ENCODE data around the gene AKNA.

The AKNA gene

DNA sequence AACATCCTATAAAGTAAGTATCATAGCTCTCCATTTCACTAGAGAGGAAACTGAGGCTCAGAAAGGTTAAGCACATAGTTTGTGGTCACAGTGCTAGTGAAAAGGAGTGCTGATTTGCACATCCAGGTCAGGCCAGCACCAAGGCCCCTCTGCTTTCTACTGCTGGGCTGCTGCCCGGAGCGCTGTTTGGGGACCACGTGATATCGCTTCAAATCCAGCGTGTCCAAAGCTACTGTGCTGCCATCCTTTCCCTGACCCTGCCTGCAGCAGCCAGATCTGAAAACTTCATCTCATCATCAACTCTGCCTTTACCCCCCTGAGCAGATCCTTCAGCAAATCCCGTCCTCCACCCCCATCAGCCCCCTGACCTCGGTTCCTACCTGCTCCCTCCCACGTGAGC is 40.7 kb upstream of the AKNA start:
- H3K27ac ChIP-seq (ENCODE audit: insufficient read depth, low read depth, low read length, poor library complexity, severe bottlenecking): no peak overlapping the region
- H3K9me3 ChIP-seq (ENCODE audit: control insufficient read depth, low read length): no peaks in the 10 kb centered on the region
- no peaks in the 10 kb centered on the region for H3K36me3 ChIP-seq (ENCODE audit: control insufficient read depth, insufficient read depth, low read length)
- no peak overlapping the region for H3K4me3 ChIP-seq (ENCODE audit: insufficient read depth, low read depth, low read length)
- H3K27me3 ChIP-seq (ENCODE audit: control insufficient read depth, insufficient read depth, low read length, poor library complexity, severe bottlenecking): no peaks in the 10 kb centered on the region
- 91 to 94% methylated on average over 8 of the region's 8 CpGs for WGBS, 2 experiments
- no peaks in the 10 kb centered on the region for H3K4me1 ChIP-seq (ENCODE audit: control insufficient read depth, insufficient read depth, low read length)

DNA sequence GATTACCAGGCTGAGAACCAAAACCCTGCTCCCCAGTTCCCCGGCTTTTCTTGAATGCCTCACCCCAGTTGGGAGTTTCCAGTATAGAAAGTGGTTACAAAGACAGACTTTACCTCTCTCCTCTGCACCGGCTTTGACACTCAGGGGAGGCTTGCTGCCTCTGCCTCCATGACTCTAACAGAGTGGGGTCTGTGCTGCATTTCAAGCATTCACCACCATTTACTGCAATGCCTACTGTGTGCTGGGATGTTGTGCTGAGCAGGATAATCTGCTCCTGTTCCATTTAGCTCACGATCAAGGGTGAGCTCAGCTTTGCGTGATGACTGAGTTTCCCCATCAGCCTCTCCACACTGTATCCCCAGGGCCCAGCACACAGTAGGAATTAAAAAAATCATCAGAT is 39.9 kb upstream of the AKNA start:
- no peaks in the 10 kb centered on the region for H3K36me3 ChIP-seq (ENCODE audit: control insufficient read depth, insufficient read depth, low read length)
- H3K27ac ChIP-seq (ENCODE audit: insufficient read depth, low read depth, low read length, poor library complexity, severe bottlenecking): no peak overlapping the region
- H3K4me3 ChIP-seq (ENCODE audit: insufficient read depth, low read depth, low read length): no peak overlapping the region
- no peaks in the 10 kb centered on the region for H3K27me3 ChIP-seq (ENCODE audit: control insufficient read depth, insufficient read depth, low read length, poor library complexity, severe bottlenecking)
- WGBS, 2 experiments: 89 to 90% methylated on average over 4 of the region's 4 CpGs
- H3K9me3 ChIP-seq (ENCODE audit: control insufficient read depth, low read length): no peaks in the 10 kb centered on the region
- no peaks in the 10 kb centered on the region for H3K4me1 ChIP-seq (ENCODE audit: control insufficient read depth, insufficient read depth, low read length)

DNA sequence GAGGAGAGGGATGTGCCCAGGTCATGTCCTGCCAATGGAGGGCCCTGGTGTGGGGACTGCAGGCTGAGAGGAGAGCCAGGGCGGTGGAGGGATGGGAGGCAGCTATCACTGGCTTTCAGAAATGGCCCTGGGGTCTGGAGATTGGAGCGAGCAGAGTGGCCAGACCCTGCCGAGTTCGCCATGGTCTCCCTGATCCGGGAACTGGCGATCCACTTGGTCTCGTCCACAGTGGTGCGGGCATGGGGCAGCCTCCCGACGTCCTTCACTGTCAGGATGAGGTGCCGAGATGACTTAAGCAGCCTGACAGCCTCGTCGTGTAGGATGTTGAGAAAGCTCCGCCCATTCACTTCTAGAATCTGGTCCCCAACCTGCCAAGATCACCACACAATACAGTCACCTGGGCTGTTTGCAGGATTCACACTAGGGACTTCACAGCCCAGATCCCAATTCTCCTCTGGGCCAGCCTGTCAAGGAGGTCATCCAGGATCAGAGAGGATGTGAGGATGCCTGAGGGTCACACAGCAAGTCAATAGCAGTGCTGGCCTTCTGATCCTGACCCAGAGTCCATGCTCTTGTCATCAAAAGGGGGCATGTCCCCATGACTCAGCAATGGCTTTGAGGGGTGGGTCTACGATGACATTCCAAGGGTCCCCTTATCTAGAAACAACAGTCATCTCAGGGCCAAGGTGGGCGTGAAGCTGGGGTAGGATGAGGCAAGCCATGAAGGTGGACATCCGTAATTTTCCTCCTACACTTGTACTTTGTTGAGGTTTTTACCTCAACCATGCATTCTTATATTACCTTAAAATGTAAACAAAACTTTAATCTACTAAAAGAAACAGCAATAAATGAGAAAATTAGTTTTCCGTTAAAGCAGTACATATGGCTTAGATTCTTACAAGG is 38.5 kb upstream of the AKNA start:
- WGBS, 2 experiments: 91 to 92% methylated on average over 18 of the region's 18 CpGs
- H3K27me3 ChIP-seq (ENCODE audit: control insufficient read depth, insufficient read depth, low read length, poor library complexity, severe bottlenecking): no peaks in the 10 kb centered on the region

GRCh38 chr9:114425126-114425525 is 37.3 kb upstream of the AKNA start:
- WGBS, 2 experiments: 89 to 91% methylated on average over 11 of the region's 11 CpGs
- Histone ChIP-seq H3K9me3 (ENCODE audit: control insufficient read depth, low read length) (no peaks in the 10 kb centered on the region), H3K4me1 (ENCODE audit: control insufficient read depth, insufficient read depth, low read length) (no peaks in the 10 kb centered on the region)

More for the DNA sequence above, 38.5 kb upstream of the AKNA start:
- H3K4me1 ChIP-seq (ENCODE audit: control insufficient read depth, insufficient read depth, low read length): no peaks in the 10 kb centered on the region
- H3K36me3 ChIP-seq (ENCODE audit: control insufficient read depth, insufficient read depth, low read length): no peaks in the 10 kb centered on the region
- no peaks in the 10 kb centered on the region for H3K9me3 ChIP-seq (ENCODE audit: control insufficient read depth, low read length)
- H3K4me3 ChIP-seq (ENCODE audit: insufficient read depth, low read depth, low read length): no peak overlapping the region
- no peak overlapping the region for H3K27ac ChIP-seq (ENCODE audit: insufficient read depth, low read depth, low read length, poor library complexity, severe bottlenecking)

GRCh38 chr9:114424126-114424525 is 36.3 kb upstream of the AKNA start:
- 90 to 92% methylated on average over 12 of the region's 12 CpGs for WGBS, 2 experiments
- no peaks in the 10 kb centered on the region for H3K36me3 ChIP-seq (ENCODE audit: control insufficient read depth, insufficient read depth, low read length)
- H3K27me3 ChIP-seq (ENCODE audit: control insufficient read depth, insufficient read depth, low read length, poor library complexity, severe bottlenecking): no peaks in the 10 kb centered on the region
- no peak overlapping the region for H3K27ac ChIP-seq (ENCODE audit: insufficient read depth, low read depth, low read length, poor library complexity, severe bottlenecking)
- H3K4me1 ChIP-seq (ENCODE audit: control insufficient read depth, insufficient read depth, low read length): no peaks in the 10 kb centered on the region
- H3K4me3 ChIP-seq (ENCODE audit: insufficient read depth, low read depth, low read length): no peak overlapping the region
- no peaks in the 10 kb centered on the region for H3K9me3 ChIP-seq (ENCODE audit: control insufficient read depth, low read length)

More at GRCh38 chr9:114425126-114425525, 37.3 kb upstream of the AKNA start:
- Histone ChIP-seq H3K27me3 (ENCODE audit: control insufficient read depth, insufficient read depth, low read length, poor library complexity, severe bottlenecking) (no peaks in the 10 kb centered on the region), H3K27ac (ENCODE audit: insufficient read depth, low read depth, low read length, poor library complexity, severe bottlenecking) (no peak overlapping the region), H3K4me3 (ENCODE audit: insufficient read depth, low read depth, low read length) (no peak overlapping the region), H3K36me3 (ENCODE audit: control insufficient read depth, insufficient read depth, low read length) (no peaks in the 10 kb centered on the region)

DNA sequence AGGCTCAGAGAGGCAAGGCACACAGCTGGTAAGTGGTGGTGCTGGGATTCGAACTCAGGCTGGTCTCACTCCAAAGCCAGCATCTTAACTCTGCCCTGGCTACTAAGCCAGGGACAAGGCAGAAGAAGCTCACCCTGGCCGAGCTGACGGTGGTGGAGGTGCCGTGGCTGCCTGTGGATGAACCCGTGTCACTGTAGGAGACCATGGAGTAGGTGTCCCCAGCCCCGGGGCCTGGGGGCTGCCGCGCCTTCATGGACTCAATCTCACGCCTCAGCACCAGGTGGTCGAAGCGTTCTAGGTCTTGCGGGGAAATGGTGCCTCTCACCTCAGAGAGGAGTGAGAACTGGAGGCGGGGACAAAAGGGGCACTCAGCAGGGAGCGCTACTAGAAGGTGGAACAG is 35.4 kb upstream of the AKNA start:
- no peak overlapping the region for H3K4me3 ChIP-seq (ENCODE audit: insufficient read depth, low read depth, low read length)
- H3K4me1 ChIP-seq (ENCODE audit: control insufficient read depth, insufficient read depth, low read length): no peaks in the 10 kb centered on the region
- no peak overlapping the region for H3K27ac ChIP-seq (ENCODE audit: insufficient read depth, low read depth, low read length, poor library complexity, severe bottlenecking)
- H3K9me3 ChIP-seq (ENCODE audit: control insufficient read depth, low read length): no peaks in the 10 kb centered on the region
- no peaks in the 10 kb centered on the region for H3K27me3 ChIP-seq (ENCODE audit: control insufficient read depth, insufficient read depth, low read length, poor library complexity, severe bottlenecking)
- WGBS, 2 experiments: 92 to 94% methylated on average over 14 of the region's 14 CpGs
- no peaks in the 10 kb centered on the region for H3K36me3 ChIP-seq (ENCODE audit: control insufficient read depth, insufficient read depth, low read length)

DNA sequence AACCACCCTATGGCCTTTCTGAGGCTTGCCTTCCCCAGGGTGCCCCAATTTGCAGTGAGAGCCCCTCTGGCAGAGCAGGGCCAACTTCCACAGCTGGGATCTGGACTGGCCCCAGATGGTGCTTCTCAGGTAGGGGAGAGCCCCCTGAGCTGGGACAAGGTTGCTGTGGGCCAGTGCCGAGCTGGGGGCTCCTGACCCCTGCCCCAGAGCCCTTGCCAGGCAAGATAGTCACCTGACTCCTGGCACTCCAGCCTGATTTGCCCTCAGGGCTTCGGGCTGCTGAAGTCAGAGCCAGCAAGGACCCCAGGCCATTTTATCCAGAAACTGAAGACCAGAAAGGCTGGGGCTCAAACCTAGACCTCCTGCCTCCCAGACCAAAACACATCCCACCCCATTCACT is 33.4 kb upstream of the AKNA start:
- no peak overlapping the region for H3K27ac ChIP-seq (ENCODE audit: insufficient read depth, low read depth, low read length, poor library complexity, severe bottlenecking)
- H3K4me3 ChIP-seq (ENCODE audit: insufficient read depth, low read depth, low read length): no peak overlapping the region
- no peaks in the 10 kb centered on the region for H3K36me3 ChIP-seq (ENCODE audit: control insufficient read depth, insufficient read depth, low read length)
- H3K27me3 ChIP-seq (ENCODE audit: control insufficient read depth, insufficient read depth, low read length, poor library complexity, severe bottlenecking): no peaks in the 10 kb centered on the region
- 84 to 94% methylated on average over 2 of the region's 2 CpGs for WGBS, 2 experiments
- peaks cover 10% of the 10 kb centered on the region for H3K4me1 ChIP-seq (ENCODE audit: control insufficient read depth, insufficient read depth, low read length)
- H3K9me3 ChIP-seq (ENCODE audit: control insufficient read depth, low read length): no peaks in the 10 kb centered on the region

DNA sequence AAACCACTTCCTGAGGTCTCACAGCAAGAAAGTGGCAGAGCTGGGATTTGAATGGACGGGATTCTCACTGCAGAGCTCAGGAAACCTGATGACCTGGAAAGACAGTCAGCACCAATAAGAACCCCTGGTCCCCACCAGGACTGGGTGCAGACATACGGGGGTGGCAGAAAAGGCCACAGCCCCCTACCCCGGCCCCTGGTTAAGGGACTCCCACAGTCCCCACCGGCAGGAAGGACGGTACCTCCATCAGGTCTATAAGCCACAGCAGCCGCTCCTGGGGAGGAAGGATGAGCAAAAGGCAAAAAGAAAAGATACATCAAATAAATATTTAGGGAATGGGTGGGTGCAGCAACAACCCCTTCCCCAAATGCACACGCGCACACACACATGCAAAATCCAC is 32.0 kb upstream of the AKNA start:
- peaks cover 10% of the 10 kb centered on the region for H3K4me1 ChIP-seq (ENCODE audit: control insufficient read depth, insufficient read depth, low read length)
- no peaks in the 10 kb centered on the region for H3K9me3 ChIP-seq (ENCODE audit: control insufficient read depth, low read length)
- 90 to 94% methylated on average over 5 to 6 of the region's 8 CpGs for WGBS, 2 experiments
- H3K36me3 ChIP-seq (ENCODE audit: control insufficient read depth, insufficient read depth, low read length): no peaks in the 10 kb centered on the region
- no peaks in the 10 kb centered on the region for H3K27me3 ChIP-seq (ENCODE audit: control insufficient read depth, insufficient read depth, low read length, poor library complexity, severe bottlenecking)
- H3K27ac ChIP-seq (ENCODE audit: insufficient read depth, low read depth, low read length, poor library complexity, severe bottlenecking): no peak overlapping the region
- no peak overlapping the region for H3K4me3 ChIP-seq (ENCODE audit: insufficient read depth, low read depth, low read length)

GRCh38 chr9:114418053-114418452 is 30.3 kb upstream of the AKNA start:
- WGBS, 2 experiments: 92% methylated on average over 6 of the region's 6 CpGs
- Histone ChIP-seq H3K9me3 (ENCODE audit: control insufficient read depth, low read length) (no peaks in the 10 kb centered on the region), H3K4me3 (ENCODE audit: insufficient read depth, low read depth, low read length) (no peak overlapping the region), H3K27ac (ENCODE audit: insufficient read depth, low read depth, low read length, poor library complexity, severe bottlenecking) (no peak overlapping the region), H3K4me1 (ENCODE audit: control insufficient read depth, insufficient read depth, low read length) (peaks cover 18% of the 10 kb centered on the region), H3K27me3 (ENCODE audit: control insufficient read depth, insufficient read depth, low read length, poor library complexity, severe bottlenecking) (no peaks in the 10 kb centered on the region), H3K36me3 (ENCODE audit: control insufficient read depth, insufficient read depth, low read length) (no peaks in the 10 kb centered on the region)

- WGBS, 2 experiments: 94% methylated on average over 3 of the region's 3 CpGs
- no peak overlapping the region for H3K4me3 ChIP-seq (ENCODE audit: insufficient read depth, low read depth, low read length)
- H3K9me3 ChIP-seq (ENCODE audit: control insufficient read depth, low read length): no peaks in the 10 kb centered on the region
- no peaks in the 10 kb centered on the region for H3K36me3 ChIP-seq (ENCODE audit: control insufficient read depth, insufficient read depth, low read length)
- no peak overlapping the region for H3K27ac ChIP-seq (ENCODE audit: insufficient read depth, low read depth, low read length, poor library complexity, severe bottlenecking)
- no peaks in the 10 kb centered on the region for H3K27me3 ChIP-seq (ENCODE audit: control insufficient read depth, insufficient read depth, low read length, poor library complexity, severe bottlenecking)
- H3K4me1 ChIP-seq (ENCODE audit: control insufficient read depth, insufficient read depth, low read length): peaks cover 18% of the 10 kb centered on the region
These were observed 29.7 kb upstream of the AKNA start for GRCh38 chr9:114417511-114417910.

Data from ectodermal cell (in vitro differentiated cells).